ENCODE measurements around the gene SLC27A1.
A peak's percentile ranks its signal among the peaks of the same experiment; 100 is the strongest.
"Not testable (repeated sequence)": the region's sequence is repeated elsewhere in the genome, so short reads cannot be mapped to it uniquely, and the experiment has no call there.

Gene SLC27A1

DNA sequence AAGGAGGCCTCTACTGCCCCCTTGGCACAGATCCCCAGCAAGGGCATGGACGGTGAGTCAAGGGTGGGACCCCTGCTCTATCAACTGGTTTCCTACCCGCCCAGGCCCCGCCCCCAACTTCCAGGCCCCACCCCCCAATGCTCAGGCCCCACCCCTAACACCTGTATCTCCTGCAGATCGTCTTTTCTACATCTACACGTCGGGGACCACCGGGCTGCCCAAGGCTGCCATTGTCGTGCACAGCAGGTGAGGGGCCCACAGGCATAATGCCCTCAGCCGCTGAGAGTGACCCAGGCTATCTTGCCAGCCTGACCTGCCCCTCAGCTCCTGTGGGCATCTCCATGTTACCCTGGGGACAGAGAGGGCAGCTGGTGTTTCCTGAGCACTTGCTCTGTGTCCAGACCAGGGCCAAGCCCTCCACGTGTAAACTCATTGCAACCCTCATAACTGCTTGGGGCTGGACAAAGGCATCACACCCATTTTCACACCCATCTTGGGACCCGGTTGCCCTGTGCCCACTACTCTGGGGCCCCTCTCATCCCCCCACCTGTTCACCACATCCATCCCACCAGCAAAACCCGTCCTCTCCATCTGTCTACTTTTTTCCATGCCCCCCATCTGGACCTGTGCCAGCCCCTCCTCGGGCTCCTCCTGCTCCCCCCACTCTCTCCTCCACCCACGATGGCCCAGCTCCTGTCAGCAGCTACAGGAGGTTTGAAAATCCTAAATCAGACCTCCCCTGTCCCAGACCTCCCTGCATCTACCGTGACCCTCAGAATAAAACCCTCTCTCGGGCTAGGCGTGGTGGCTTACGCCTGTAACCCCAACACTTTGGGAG, 17.2 kb downstream of the SLC27A1 start:
- no peak for DNase-seq (ENCODE audit: low read depth)

DNA sequence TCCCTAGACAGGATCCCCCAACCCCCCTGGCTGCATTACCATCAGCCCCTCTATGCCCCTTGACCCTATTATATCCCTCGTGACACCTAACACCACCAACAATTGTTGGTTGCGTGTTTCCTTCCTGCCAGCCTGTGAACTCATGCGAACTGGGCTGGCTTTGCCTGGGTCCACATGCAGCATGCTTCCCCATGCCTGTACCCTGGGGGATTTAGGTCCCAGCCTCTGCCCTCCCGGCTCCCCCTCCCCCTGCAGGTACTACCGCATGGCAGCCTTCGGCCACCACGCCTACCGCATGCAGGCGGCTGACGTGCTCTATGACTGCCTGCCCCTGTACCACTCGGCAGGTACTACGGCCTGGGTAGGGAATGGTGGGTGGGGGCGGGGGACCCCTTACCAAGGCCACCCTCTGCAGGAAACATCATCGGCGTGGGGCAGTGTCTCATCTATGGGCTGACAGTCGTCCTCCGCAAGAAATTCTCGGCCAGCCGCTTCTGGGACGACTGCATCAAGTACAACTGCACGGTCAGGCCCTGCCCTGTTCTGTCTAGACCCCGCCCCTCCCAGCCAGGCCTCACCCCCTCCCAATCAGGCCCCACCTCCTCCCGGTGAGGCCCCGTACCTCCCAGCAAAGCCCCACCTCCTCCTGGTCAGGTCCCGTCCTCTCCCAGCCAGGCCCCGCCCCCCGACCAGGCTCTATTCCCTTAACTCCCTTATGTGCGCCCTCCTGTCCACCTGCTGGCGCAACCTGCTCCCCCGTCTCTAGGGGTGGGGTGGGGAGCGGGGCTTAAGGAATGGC, 18.5 kb downstream of the SLC27A1 start:
- DNase-seq (ENCODE audit: low read depth), result peak; percentile 57

DNA sequence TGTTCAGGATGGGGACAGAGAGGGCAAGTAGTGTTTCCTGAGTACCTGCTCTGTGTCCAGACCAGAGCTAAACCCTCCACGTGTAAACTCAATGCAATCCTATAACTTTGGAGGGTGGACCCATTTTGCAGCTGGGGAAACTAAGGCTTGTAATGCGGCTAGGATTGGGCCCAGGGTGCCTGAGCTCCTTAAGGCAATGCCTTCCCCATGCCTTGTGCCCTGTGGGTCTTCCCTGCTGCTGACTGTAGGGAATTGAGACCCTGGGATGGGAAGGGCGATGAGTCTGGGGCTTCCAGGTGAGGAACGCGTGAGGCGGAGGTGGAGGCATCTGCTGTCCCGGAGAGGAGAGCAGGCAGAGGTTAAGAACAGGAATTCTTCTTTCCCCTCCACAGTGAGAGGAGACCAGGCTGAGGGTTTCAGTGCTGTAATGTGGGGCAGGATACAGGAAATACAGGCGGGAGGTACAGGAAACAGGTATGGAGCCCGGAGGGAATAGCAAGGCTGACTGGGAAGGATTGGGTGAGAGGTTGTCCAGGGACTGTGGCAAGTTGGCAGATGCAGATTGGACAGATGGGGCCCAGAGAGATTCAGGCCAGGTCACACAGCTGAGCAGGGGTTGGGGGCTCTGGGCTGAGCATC, 19.2 kb downstream of the SLC27A1 start:
- no peak for DNase-seq (ENCODE audit: low read depth)

DNA sequence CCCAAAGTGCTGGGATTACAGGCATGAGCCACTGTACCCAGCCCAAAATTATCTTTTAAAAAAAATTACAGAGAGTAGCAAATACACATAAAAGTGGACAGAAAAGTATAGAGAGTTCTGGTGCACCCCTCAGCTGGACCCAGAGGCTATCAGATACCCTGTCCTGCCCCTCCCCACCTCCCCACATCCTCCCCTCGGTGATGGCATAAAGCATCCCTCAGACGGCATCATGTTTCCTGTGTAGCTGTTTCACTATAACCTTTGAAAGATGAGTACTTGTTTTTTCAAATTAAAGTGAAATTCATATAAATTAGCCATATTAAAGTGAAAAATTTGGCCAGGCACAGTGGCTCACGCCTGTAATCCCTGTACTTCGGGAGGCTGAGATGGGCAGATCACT, 20.1 kb downstream of the SLC27A1 start:
- DNase-seq (ENCODE audit: low read depth), result no peak

DNA sequence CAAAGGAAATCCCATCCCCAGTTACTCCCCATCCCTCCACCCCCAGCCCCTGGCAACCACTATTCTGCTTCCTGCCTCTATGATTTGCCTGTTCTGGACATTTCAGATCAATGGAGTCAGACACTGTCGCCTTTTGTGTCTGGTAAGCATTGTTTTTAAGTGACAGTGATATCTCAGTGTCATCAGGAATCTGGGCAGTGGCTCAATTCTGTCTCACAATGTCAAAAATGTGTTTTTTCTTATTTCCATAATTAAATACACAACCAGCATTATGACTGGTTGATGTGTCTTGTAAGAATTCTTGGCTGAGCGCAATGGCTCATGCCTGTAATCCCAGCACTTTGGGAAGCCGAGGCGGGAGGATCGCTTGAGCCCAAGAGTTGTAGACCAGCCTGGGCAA, 21.0 kb downstream of the SLC27A1 start:
- no peak for DNase-seq (ENCODE audit: low read depth)

DNA sequence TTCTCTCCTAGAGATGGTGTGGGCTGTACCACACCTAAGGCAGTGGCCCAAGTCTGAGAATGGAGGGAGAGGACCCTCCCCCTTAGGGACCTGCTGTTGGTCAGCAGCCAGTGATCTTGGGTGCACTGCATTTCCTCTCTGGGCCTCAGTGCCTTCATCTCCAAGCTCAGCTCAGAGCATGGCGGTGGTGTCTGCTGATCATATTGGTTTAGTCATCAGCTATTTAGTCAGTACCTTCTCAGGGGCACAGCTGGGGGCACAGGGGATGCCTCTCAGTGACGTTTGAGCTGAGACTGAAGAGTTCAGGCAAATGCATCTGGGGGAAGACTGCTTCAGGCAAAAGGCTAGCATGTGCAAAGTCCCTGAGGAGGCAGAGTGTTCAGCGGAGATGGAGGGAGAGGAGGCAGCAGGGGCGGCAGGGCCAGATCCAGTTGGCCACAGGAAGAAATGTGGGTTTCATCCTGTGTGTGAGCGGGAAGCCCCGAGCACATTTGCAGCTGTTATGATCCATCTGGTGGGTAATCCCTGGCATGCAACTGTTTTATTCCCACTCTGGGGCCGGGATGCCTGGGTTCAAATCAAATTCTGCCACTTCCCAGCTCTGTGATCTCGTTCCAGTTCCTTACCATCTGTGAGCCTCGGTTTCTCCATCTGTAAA, 25.4 kb downstream of the SLC27A1 start:
- DNase-seq (ENCODE audit: low read depth), result no peak

DNA sequence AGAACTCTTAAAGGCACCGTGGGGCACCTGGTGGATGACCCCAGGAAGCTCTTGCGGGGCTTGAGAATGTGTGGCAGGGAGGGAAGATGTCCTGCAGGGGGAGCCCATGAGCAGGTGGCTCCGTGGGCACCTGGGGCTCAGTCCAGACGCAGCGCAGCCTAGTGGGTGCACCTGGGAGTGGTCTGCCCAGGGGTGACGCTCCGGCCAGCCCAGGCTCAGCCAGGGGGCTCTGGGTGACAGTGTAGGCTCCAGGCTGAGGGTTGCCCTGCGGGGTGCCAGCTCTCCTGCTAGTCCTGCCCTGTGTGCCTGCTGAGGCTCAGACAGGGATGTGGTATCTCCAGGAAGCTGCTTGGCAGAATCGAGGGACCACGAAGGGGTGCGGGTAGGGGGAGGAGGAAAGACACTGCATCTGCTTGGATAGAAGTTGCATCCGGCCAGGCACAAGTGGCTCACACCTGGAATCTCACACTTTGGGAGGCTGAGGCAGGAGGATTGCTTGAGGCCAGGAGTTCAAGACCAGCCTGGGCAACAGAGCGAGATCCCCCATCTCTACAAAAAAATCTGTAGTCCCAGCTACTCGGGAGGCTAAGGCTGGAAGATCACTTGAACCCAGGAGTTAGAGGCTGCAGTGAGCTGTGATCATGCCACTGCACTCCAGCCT, 26.1 kb downstream of the SLC27A1 start:
- peak; percentile 69 for DNase-seq (ENCODE audit: low read depth)

DNA sequence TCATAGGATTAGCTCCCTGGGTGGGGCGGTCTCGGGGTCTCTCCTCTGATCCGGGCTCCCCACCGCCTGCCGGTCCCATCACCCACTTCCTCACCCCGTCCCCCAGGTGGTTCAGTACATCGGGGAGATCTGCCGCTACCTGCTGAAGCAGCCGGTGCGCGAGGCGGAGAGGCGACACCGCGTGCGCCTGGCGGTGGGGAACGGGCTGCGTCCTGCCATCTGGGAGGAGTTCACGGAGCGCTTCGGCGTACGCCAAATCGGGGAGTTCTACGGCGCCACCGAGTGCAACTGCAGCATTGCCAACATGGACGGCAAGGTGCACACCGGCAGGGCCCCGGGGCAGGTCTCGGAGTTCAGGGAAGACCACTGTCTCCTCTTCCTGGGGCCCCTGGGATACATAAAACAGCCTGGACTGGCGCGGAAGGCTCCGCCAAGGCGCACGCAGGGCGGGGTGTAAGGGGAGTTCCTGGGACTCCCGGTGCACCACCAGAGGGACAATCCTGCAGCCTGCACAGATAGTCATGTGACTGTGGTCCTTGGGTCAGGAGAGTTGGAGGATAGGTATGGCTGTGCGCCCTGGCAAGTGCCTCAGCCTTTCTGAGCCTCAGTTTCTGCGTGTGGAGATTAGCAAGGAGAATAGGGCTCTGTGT, 26.9 kb downstream of the SLC27A1 start:
- no peak for DNase-seq (ENCODE audit: low read depth)

DNA sequence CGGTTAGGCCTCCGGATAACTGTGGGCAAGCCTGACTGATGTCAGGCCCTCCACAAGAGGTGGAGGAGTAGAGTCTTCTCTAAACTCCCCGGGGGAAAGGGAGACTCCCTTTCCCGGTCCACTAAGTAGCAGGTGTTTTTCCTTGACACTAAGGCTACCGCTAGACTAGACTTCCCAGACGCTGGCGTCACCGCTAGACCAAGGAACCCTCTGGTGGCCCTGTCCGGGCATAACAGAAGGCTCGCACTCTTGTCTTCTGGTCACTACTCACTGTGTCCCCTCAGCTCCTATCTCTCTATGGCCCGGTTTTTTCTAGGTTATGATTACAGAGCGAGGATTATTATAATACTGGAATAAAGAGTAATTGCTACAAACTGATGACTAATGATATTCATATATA, 28.7 kb downstream of the SLC27A1 start:
- DNase-seq (ENCODE audit: low read depth), result not testable (repeated sequence)

DNA sequence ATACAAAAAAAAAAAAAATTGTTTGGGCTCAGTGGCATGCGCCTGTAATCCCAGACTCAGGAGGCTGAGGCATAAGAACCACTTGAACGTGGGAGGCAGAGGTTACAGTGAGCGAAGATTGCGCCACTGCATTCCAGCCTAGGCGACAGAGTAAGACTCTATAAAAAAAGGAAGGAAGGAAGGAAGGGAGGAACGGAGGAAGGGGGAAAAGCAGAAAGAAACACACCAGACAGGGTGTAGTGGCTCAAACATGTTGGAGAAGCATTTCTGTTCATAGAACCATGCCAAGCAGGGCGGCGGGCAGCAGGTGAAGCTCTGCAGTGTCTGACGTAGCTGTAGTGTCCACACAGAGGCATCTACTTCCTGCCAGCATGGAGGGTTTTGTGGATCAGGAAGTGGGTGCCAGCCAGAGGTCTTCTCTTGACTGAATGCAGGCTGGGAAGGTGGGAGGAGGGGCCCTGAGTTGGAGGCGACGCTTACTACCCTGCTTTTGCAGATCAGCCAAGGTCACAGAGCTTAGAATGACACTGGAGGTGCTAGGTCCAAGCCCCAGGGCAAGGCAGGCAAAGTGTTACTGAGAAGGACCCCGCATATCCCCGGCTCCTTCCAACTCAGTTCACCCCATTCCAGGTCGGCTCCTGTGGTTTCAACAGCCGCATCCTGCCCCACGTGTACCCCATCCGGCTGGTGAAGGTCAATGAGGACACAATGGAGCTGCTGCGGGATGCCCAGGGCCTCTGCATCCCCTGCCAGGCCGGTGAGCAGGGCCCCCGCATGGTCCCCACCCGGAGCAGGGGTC, 29.5 kb downstream of the SLC27A1 start:
- DNase-seq (ENCODE audit: low read depth), result no peak

DNA sequence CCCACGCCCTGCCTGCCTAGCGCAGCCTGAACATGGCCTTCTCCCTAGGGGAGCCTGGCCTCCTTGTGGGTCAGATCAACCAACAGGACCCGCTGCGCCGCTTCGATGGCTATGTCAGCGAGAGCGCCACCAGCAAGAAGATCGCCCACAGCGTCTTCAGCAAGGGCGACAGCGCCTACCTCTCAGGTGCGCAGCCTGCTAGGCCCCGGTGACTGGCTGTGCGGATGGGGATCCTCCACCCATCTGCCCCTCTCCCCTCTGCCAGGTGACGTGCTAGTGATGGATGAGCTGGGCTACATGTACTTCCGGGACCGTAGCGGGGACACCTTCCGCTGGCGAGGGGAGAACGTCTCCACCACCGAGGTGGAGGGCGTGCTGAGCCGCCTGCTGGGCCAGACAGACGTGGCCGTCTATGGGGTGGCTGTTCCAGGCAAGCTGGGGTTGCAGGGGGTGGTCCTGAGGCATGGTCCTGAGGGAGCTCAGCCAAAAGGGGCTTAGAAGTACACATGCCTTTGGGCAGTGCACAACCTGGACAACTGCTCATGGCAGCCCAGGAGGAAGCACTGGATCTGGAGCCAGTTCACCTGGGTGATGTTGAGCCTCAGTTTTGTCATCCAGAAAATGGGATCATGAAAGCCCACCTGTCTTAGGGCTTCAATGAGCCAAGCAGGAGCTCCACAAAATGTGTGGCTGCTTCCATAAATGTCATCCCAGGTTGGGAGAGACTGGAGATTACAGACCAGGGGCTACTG, 30.3 kb downstream of the SLC27A1 start:
- DNase-seq (ENCODE audit: low read depth), result no peak

DNA sequence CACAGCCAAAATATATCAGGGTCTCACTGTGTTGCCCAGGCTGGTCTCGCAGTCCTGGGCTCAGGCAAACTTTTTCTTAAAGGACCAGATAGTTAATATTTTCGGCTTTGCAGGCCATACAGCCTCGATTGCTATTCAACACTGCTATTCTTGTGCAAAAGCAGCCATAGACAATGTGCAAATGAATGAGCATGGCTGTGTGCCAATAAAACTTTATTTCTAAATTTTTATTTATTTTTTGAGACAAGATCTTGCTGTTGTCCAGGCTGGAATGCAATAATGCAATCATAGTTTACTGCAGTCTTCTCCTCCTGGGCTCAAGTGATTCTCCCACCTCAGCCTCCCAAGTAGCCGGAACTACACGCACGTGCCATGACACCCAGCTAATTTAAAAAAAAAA, 32.9 kb downstream of the SLC27A1 start:
- no peak for DNase-seq (ENCODE audit: low read depth)

DNA sequence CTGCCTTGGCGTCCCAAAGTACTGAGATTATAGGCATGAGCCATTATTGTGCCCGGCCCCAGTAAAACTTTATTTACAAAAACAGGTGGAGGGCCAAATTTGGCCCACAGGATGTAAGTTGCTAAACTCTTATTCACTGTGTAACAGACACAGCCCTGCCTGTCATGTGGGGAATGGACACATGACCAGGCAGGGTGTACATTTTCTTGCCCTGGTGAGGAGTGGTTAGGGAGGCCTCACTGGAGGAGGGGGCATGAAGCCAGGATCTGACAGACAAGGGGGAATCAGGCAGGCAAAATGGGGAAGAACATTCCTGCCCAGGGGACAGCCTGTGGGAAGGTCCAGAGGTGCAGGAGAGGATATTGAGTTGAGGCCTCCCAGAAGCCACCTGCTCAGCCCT, 33.7 kb downstream of the SLC27A1 start:
- DNase-seq (ENCODE audit: low read depth), result no peak

DNA sequence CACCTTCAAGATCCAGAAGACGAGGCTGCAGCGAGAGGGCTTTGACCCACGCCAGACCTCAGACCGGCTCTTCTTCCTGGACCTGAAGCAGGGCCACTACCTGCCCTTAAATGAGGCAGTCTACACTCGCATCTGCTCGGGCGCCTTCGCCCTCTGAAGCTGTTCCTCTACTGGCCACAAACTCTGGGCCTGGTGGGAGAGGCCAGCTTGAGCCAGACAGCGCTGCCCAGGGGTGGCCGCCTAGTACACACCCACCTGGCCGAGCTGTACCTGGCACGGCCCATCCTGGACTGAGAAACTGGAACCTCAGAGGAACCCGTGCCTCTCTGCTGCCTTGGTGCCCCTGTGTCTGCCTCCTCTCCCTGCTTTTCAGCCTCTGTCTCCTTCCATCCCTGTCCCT, 34.1 kb downstream of the SLC27A1 start:
- no peak for DNase-seq (ENCODE audit: low read depth)

DNA sequence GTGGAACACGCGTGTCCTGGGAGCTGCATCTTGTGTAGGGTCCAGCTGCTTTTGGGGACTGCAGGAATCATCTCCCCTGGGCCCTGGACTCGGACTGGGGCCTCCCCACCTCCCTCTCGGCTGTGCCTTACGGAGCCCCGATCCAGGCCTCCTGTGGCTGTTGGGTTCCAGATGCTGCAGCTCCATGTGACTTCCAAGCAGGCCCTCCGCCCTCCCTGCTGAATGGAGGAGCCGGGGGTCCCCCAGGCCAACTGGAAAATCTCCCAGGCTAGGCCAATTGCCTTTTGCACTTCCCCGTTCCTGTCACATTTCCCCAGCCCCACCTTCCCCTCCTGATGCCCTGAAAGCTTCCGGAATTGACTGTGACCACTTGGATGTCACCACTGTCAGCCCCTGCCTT, 34.9 kb downstream of the SLC27A1 start:
- DNase-seq (ENCODE audit: low read depth), result no peak

DNA sequence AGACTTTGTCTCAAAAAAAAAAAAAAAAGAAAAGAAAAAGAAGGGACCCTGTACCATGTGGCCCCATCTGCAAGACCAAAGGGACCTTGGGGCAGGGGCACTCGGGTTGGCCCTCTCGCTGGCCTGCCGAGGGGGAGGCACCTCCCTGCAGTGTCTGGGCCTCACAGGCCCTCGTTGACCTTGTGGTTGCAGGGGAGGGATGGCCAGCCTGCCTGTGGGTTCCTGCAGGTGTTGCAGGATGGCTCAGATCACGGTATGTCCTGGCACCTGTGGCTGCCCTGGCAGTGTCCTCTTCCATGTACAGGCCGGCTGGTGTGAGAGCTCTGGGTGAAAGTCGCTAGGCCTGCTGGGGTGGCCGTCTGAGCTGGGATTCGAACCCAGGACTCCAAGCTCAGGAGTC, 36.4 kb downstream of the SLC27A1 start:
- DNase-seq (ENCODE audit: low read depth), result no peak

DNA sequence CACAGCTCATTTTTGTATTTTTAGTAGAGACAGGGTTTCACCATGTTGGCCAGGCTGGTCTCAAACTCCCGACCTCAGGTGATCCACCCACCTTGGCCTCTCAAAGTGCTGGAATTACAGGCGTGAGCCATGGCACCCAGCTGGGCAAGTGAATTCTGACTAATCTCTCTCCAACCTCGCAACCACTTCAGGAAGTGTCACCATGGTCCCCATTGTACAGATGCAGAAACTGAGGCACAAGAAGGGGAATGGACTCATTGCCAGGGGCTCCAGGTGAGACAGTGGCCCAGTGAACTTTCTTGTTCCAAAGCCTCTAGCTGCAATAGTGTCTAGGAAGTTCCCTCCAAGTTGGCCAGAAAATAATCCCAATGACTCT, 38.2 kb downstream of the SLC27A1 start:
- DNase-seq (ENCODE audit: low read depth), result not testable (repeated sequence)

DNA sequence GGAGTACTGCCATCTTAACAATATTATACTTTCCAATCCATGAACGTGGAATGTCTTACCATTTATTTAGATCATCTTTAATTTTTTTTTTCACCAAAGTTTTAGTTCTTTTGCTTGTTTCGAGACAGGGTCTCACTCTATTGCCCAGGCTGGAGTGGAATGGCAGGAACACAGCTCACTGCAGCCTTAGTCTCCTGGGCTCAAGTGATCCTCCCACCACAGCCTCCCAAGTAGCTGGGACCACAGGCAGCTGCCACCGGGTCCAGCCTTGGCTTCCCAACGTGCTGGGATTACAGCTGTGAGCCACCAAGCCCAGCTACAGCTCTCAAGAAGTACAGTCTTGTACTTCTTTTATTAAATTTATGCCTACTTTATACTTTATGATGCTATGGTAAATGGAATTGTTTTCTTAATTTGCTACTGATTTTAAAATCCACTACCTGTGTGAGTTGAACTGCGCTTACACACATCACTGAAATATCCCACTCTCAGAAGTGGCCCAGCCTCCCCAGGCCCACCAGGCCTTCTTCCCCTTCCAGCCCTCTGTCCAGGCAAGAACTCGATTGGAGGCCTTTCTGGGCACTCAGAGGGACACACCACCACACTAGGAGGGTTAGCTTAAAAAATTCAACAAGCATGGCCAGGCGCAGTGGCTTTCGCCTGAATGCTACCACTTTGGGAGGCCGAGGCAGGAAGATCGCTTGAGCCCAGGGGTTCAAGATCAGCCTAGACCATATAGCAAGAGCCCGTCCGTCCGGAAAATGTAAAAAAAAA, 40.1 kb downstream of the SLC27A1 start:
- no peak for DNase-seq (ENCODE audit: low read depth)
